ENCODE data around the gene FBXO15. TPM values are rescaled to one million over a fixed set of nuclear protein-coding genes. Genes with fewer than 3 reads are reported as not detected.

The FBXO15 gene
- total and polyA plus RNA-seq, 2 of the 8 experiments (the other 6 are each of a cell fraction or from before 2014, with no cell fraction given), result 0.84 to 0.85 TPM

- Histone ChIP-seq H2BK15ac (ENCODE audit: low read length) (no peak overlapping the region), H3K27ac (ENCODE audit: low read depth, low read length) (no peak overlapping the region), H3K18ac (ENCODE audit: extremely low read depth, low read length) (no peak overlapping the region), H2BK20ac (ENCODE audit: low read length) (no peak overlapping the region), H4K91ac (replicated peaks; ENCODE audit: insufficient read length, low read length) (no peak overlapping the region), H3K79me2 (ENCODE audit: control insufficient read depth in 1 of 2, insufficient read depth in 2 of 2, low read length in 2 of 2) (no peaks in the 10 kb centered on the region), H4K5ac (ENCODE audit: insufficient read length, low read depth, low read length) (no peak overlapping the region), H3K9ac (replicated peaks in 1 of 4; ENCODE audit: extremely low read depth in 1 of 4, low read depth in 3 of 4, low read length in 3 of 4) (no peak overlapping the region; a peak in 1 of 7 replicates), H3K36me3 (ENCODE audit: control insufficient read depth in 2 of 4, insufficient read depth in 4 of 4, low read length in 3 of 4) (no peaks in the 10 kb centered on the region), H2BK5ac (ENCODE audit: low read depth, low read length) (no peak overlapping the region), H3K23me2 (ENCODE audit: low read depth, low read length) (peaks cover 2% of the 10 kb centered on the region; the same call in 1 of the 2 replicates), H2BK12ac (ENCODE audit: low read depth, low read length) (no peak overlapping the region), H3K14ac (ENCODE audit: insufficient read length) (no peak overlapping the region), H3K4me2 (ENCODE audit: insufficient read depth in 1 of 2, low read depth in 2 of 2, low read length in 2 of 2) (no peak overlapping the region), H3K56ac (replicated peaks; ENCODE audit: insufficient read length, low read depth, low read length) (no peak overlapping the region), H2AFZ (ENCODE audit: low read length) (no peak overlapping the region), H3K4ac (replicated peaks; ENCODE audit: insufficient read length, low read depth, low read length) (no peak overlapping the region), H4K8ac (ENCODE audit: extremely low read depth, insufficient read depth, low read length) (peak overlapping the region; percentile 28; the same call in 1 of the 2 replicates), H3K79me1 (ENCODE audit: low read depth, low read length) (no peaks in the 10 kb centered on the region), H3K4me1 (replicated peaks in 1 of 4; ENCODE audit: control insufficient read depth in 3 of 4, insufficient read depth in 4 of 4, low read length in 3 of 4) (no peaks in the 10 kb centered on the region; a peak in 1 of 7 replicates), H3K4me3 (ENCODE audit: extremely low read depth in 1 of 4, insufficient read depth in 2 of 4, low read depth in 3 of 4, low read length in 4 of 4) (no peak overlapping the region), H3K9me3 (ENCODE audit: insufficient read depth in 2 of 2, low read depth in 1 of 2, low read length in 1 of 2) (no peaks in the 10 kb centered on the region), H2BK120ac (replicated peaks; ENCODE audit: low read depth, low read length) (no peak overlapping the region), H3K27me3 (replicated peaks in 1 of 4; ENCODE audit: control insufficient read depth in 3 of 4, extremely low read depth in 1 of 4, insufficient read depth in 3 of 4, low read length in 3 of 4) (no peaks in the 10 kb centered on the region; a peak in 1 of 7 replicates), H2AK5ac (ENCODE audit: low read depth, low read length) (no peak overlapping the region), H3K23ac (ENCODE audit: insufficient read length) (no peak overlapping the region), H4K20me1 (replicated peaks in 1 of 2; ENCODE audit: control insufficient read depth in 1 of 2, insufficient read depth in 2 of 2, low read length in 2 of 2) (no peaks in the 10 kb centered on the region)
- 100% methylated on average over 2 of the region's 2 CpGs; no CpG with 5 or more reads in 1 of the 2 experiments for WGBS, 2 experiments (ENCODE audit: extremely low coverage in 1 of 2, insufficient coverage in 1 of 2, insufficient read length in 1 of 2, insufficient replicate concordance in 2 of 2, low coverage in 1 of 2, low lambda C conversion rate in 2 of 2, missing lambda C conversion rate in 1 of 2)
- ChIA-PET POLR2A (ENCODE audit: partially characterized antibody) (no interaction called here), CTCF (ENCODE audit: partially characterized antibody) (interaction anchor here (0.6 to 1.8 kb wide), 7 partner anchors 11 to 201 kb away, joined by 3 to 4 read pairs (median 3); no protein-coding TSS in a partner anchor)
- FAIRE-seq, result no peak
- DNase-seq (ENCODE audit: low read depth in 1 of 2, low spot score in 2 of 2), result no peak
- no peak for TF ChIP-seq POLR2A (IDR thresholded peaks at IDR 0.05; ENCODE audit: control extremely low read depth in 1 of 2, low read depth in 2 of 2, low read length in 2 of 2)
- TF ChIP-seq TBP (IDR thresholded peaks at IDR 0.05; ENCODE audit: low read depth, low read length), result no peak
- no peak for TF ChIP-seq CREB1 (IDR thresholded peaks at IDR 0.05)
- no peak for TF ChIP-seq RBBP5 (IDR thresholded peaks at IDR 0.05; ENCODE audit: borderline replicate concordance, low read depth, low read length)
- TF ChIP-seq CBX5 (IDR thresholded peaks at IDR 0.05; ENCODE audit: low read depth, low read length), result no peak
- TF ChIP-seq GABPA (IDR thresholded peaks at IDR 0.05; ENCODE audit: borderline replicate concordance, insufficient read depth, low read length), result no peak
- TF ChIP-seq ZNF274 (IDR thresholded peaks at IDR 0.05; ENCODE audit: borderline replicate concordance, extremely low read depth, low read length), result no peak
- no peak for TF ChIP-seq E2F6 (IDR thresholded peaks at IDR 0.05)
- no peak for TF ChIP-seq MAFK (IDR thresholded peaks at IDR 0.05; ENCODE audit: low read depth, low read length)
- TF ChIP-seq RFX5 (IDR thresholded peaks at IDR 0.05; ENCODE audit: borderline replicate concordance, low read depth, low read length), result no peak
- no peak for TF ChIP-seq TAF1 (IDR thresholded peaks at IDR 0.05; ENCODE audit: low read depth, low read length)
- TF ChIP-seq BRCA1 (IDR thresholded peaks at IDR 0.05; ENCODE audit: low read depth, low read length), result no peak
- no peak for TF ChIP-seq NRF1 (IDR thresholded peaks at IDR 0.05; ENCODE audit: low read depth, low read length)
- no peak for TF ChIP-seq GTF2F1 (IDR thresholded peaks at IDR 0.05; ENCODE audit: borderline replicate concordance, low read depth, low read length)
- TF ChIP-seq KDM5A (IDR thresholded peaks at IDR 0.05; ENCODE audit: low read length), result no peak
These were observed 6.0 kb downstream of the FBXO15 start for GRCh38 chr18:74141667-74142066.
